ENCODE results near the gene ADAM12. TPM values are rescaled to one million over a fixed set of nuclear protein-coding genes. Genes with fewer than 3 reads are reported as not detected.

Gene ADAM12
- total and polyA plus RNA-seq, 9 of the 15 experiments (the other 6 are each of a cell fraction or from before 2014, with no cell fraction given) = not detected

- TF ChIP-seq HMBOX1 (IDR thresholded peaks at IDR 0.05) = no peak
- TF ChIP-seq MGA (IDR thresholded peaks at IDR 0.05) = no peak
- TF ChIP-seq SNAPC5 (CRISPR knock-in tag; IDR thresholded peaks at IDR 0.05) = no peak
- TF ChIP-seq EHMT2 (IDR thresholded peaks at IDR 0.05) = no peak
- TF ChIP-seq SMARCA4 (IDR thresholded peaks at IDR 0.05) = no peak
- TF ChIP-seq NFIX (CRISPR knock-in tag; IDR thresholded peaks at IDR 0.05; ENCODE audit: low read depth) = no peak
Observed at GRCh38 chr10:126017961-126018560, 370.2 kb downstream of the ADAM12 start (continued).

All from K562 (cell line).